ENCODE data around the gene FAM81B.

FAM81B gene

DNA sequence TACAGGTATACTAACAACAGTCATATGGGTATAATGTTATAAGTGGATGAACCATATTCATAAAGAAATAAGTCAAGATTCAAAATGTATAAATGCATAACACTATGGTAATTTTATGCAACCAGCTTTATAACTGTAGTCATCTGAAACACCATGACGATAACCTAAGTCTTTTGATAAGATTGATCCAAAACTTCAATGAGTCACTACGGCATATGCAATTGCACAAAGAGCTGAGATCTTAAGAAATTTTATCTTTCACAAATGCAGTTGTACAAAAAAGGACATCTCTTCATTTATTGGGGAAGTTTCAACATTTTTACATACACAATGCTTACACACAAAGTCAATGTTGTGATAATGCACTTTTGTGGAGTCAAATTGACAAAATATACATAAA, 20.3 kb downstream of the FAM81B start:
- H3K79me2 ChIP-seq, result no peaks in the 10 kb centered on the region
- TF ChIP-seq, protein P1, sequence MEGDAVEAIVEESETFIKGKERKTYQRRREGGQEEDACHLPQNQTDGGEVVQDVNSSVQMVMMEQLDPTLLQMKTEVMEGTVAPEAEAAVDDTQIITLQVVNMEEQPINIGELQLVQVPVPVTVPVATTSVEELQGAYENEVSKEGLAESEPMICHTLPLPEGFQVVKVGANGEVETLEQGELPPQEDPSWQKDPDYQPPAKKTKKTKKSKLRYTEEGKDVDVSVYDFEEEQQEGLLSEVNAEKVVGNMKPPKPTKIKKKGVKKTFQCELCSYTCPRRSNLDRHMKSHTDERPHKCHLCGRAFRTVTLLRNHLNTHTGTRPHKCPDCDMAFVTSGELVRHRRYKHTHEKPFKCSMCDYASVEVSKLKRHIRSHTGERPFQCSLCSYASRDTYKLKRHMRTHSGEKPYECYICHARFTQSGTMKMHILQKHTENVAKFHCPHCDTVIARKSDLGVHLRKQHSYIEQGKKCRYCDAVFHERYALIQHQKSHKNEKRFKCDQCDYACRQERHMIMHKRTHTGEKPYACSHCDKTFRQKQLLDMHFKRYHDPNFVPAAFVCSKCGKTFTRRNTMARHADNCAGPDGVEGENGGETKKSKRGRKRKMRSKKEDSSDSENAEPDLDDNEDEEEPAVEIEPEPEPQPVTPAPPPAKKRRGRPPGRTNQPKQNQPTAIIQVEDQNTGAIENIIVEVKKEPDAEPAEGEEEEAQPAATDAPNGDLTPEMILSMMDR (IDR thresholded peaks at IDR 0.05), result no peak
- H3K27ac ChIP-seq, result no peak overlapping the region
- H3K4me3 ChIP-seq (ENCODE audit: low read depth, low read length), result no peak overlapping the region
- no peaks in the 10 kb centered on the region for H3K27me3 ChIP-seq (ENCODE audit: control insufficient read depth, insufficient read depth, low read length)
- no peaks in the 10 kb centered on the region for H3K36me3 ChIP-seq (ENCODE audit: control insufficient read depth, insufficient read depth, low read length)
- H3K4me1 ChIP-seq, result no peaks in the 10 kb centered on the region
- H3K4me2 ChIP-seq (ENCODE audit: low read length), result no peak overlapping the region
- no peak overlapping the region for H3K9ac ChIP-seq
- no peak overlapping the region for H2AFZ ChIP-seq
- H3K9me3 ChIP-seq (ENCODE audit: control insufficient read depth, low read length), result no peaks in the 10 kb centered on the region

DNA sequence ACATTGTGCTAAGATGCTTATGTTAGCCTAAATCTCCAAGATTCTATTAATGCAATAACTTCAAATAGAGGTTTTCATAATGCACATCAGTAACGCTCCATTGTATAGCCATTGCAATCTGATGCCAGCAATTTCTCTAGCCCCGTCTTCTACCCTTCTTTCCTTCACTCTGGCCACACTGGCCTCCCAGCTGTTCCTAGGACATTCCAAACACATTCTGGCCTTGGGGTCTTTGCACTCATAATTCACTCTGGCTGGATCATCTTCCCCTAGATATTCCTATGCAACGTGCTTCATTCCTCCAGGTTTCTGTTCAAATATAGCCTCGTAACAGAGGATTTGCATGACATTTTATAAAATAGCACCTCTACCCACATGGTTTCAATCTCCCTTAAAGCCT, 23.3 kb downstream of the FAM81B start:
- no peak overlapping the region for H2AFZ ChIP-seq
- H3K4me3 ChIP-seq (ENCODE audit: low read depth, low read length), result no peak overlapping the region
- TF ChIP-seq, protein P1 (IDR thresholded peaks at IDR 0.05), result no peak

DNA sequence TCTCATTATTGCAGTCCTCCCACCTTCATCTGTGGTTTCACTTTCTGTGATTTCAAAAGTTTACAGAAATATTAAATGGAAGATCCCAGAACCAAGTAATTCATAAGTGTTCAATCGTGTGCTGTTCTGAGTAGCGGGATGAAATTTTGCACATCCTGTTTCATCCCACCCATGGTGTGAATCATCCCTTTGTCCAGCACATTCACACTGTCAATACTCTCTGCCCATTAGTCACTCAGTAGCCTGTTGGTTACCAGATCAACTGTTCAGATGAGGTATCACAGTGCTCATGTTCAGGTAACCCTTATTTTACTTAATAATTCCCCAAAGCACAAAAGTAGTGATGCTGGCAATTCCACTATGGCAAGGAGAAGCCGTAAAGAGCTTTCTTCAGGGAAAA, 26.8 kb downstream of the FAM81B start:
- Histone ChIP-seq H3K4me2 (ENCODE audit: low read length) (no peak overlapping the region), H3K79me2 (no peaks in the 10 kb centered on the region), H3K9ac (no peak overlapping the region), H3K27ac (no peak overlapping the region), H3K9me3 (ENCODE audit: control insufficient read depth, low read length) (no peaks in the 10 kb centered on the region), H3K27me3 (ENCODE audit: control insufficient read depth, insufficient read depth, low read length) (no peaks in the 10 kb centered on the region), H2AFZ (no peak overlapping the region), H3K4me1 (no peaks in the 10 kb centered on the region), H3K4me3 (ENCODE audit: low read depth, low read length) (no peak overlapping the region), H3K36me3 (ENCODE audit: control insufficient read depth, insufficient read depth, low read length) (no peaks in the 10 kb centered on the region)
- TF ChIP-seq, protein P1 (IDR thresholded peaks at IDR 0.05), result no peak

More for the DNA sequence above, 23.3 kb downstream of the FAM81B start:
- H3K9me3 ChIP-seq (ENCODE audit: control insufficient read depth, low read length), result no peaks in the 10 kb centered on the region
- no peak overlapping the region for H3K27ac ChIP-seq
- H3K9ac ChIP-seq, result no peak overlapping the region
- H3K36me3 ChIP-seq (ENCODE audit: control insufficient read depth, insufficient read depth, low read length), result no peaks in the 10 kb centered on the region
- no peaks in the 10 kb centered on the region for H3K79me2 ChIP-seq
- no peak overlapping the region for H3K4me2 ChIP-seq (ENCODE audit: low read length)
- no peaks in the 10 kb centered on the region for H3K27me3 ChIP-seq (ENCODE audit: control insufficient read depth, insufficient read depth, low read length)
- no peaks in the 10 kb centered on the region for H3K4me1 ChIP-seq

DNA sequence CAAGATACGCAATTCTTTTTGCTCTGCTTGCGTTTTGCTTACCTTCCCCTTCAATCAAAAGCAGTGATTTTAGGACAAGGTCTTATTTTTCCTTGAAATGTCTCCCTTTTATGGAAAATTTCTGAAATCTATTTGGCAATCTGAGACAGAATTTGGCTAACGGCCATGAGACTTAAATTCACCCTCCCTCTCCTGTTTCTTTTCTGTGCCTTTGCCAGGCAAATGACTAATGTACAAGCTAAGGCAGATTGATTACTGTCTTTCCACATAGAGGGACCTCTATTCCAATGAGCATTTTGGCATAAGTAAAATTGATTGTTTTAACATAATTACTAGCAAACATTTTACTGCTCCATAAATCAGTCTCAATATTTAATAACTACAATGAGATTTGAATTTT, 31.7 kb downstream of the FAM81B start:
- no peaks in the 10 kb centered on the region for H3K36me3 ChIP-seq (ENCODE audit: control insufficient read depth, insufficient read depth, low read length)
- H3K9me3 ChIP-seq (ENCODE audit: control insufficient read depth, low read length), result no peaks in the 10 kb centered on the region

DNA sequence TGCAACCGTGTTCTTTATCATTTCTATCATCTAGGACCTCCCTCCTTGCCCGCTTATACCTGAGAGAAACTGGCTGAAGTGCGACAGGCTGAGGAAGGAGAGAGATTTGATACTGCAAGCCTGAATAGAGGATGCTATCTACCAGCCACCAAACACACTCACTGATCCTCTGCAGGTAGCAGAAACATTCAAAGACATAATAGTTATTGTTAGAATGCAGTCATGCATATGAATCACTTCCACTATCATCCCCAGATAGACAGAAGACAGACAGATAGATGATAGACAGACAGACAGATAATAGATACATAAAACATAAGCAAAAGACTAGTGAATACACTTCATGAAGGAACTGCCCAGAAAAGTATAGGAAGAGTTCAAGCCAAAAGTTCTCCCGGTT, 32.9 kb downstream of the FAM81B start:
- Histone ChIP-seq H3K4me3 (ENCODE audit: low read depth, low read length) (no peak overlapping the region), H3K4me2 (ENCODE audit: low read length) (no peak overlapping the region), H3K27me3 (ENCODE audit: control insufficient read depth, insufficient read depth, low read length) (no peaks in the 10 kb centered on the region), H2AFZ (peak overlapping the region; percentile 20), H3K36me3 (ENCODE audit: control insufficient read depth, insufficient read depth, low read length) (no peaks in the 10 kb centered on the region), H3K27ac (no peak overlapping the region), H3K79me2 (no peaks in the 10 kb centered on the region), H3K9ac (no peak overlapping the region), H3K4me1 (no peaks in the 10 kb centered on the region), H3K9me3 (ENCODE audit: control insufficient read depth, low read length) (no peaks in the 10 kb centered on the region)
- TF ChIP-seq, protein P1 (IDR thresholded peaks at IDR 0.05), result no peak

More for the DNA sequence above, 31.7 kb downstream of the FAM81B start:
- no peak overlapping the region for H3K27ac ChIP-seq
- no peak overlapping the region for H2AFZ ChIP-seq
- H3K79me2 ChIP-seq, result no peaks in the 10 kb centered on the region
- H3K4me3 ChIP-seq (ENCODE audit: low read depth, low read length), result no peak overlapping the region
- no peak overlapping the region for H3K9ac ChIP-seq
- no peaks in the 10 kb centered on the region for H3K4me1 ChIP-seq
- no peak overlapping the region for H3K4me2 ChIP-seq (ENCODE audit: low read length)
- TF ChIP-seq, protein P1 (IDR thresholded peaks at IDR 0.05), result no peak
- H3K27me3 ChIP-seq (ENCODE audit: control insufficient read depth, insufficient read depth, low read length), result no peaks in the 10 kb centered on the region
